HCT116 (cell line): ENCODE measurements around the gene NOTCH1.

Experiments
- EZH2phosphoT487 ChIP-seq: fragments of 200-600 bp; IDR thresholded peaks from 2 replicates; pipeline ENCODE4 v1.6.1; 2018; ENCODE audit warnings: antibody characterized with exemption, borderline replicate concordance
- POLR2A ChIP-seq: IDR thresholded peaks from 2 replicates; pipeline ENCODE4 v1.7.0; 2011; ENCODE audit warnings: borderline replicate concordance; ENCODE audit not compliant: insufficient read depth, insufficient read length; ENCODE audit errors: extremely low read depth
- POLR2AphosphoS5 ChIP-seq: IDR thresholded peaks from 2 replicates; pipeline ENCODE4 v1.6.1; 2011; ENCODE audit warnings: mild to moderate bottlenecking, low read depth, low read length, moderate library complexity

- no peak for TF ChIP-seq POLR2A
- no peak; the same call in 1 of the 2 replicates for TF ChIP-seq POLR2AphosphoS5
- TF ChIP-seq EZH2phosphoT487 = no peak
Observed at GRCh38 chr9:136568288-136569081, 22.6 kb upstream of the NOTCH1 start.
